Astrocyte (in vitro differentiated cells and primary cell): ENCODE measurements around the gene C1QL2. TPM values are rescaled to one million over a fixed set of nuclear protein-coding genes. Genes with fewer than 3 reads are reported as not detected.

Experiments
- DNase-seq: peaks from one replicate; pipeline ENCODE4 v3.0.0-alpha.2; 2010; ENCODE audit warnings: low read depth
- FAIRE-seq: peaks from 2 replicates; lab custom pipeline; 2011; peaks lifted over from hg19 to GRCh38; lab: Jason Lieb, UNC
- H2AFZ ChIP-seq: 2 replicates; pipeline ENCODE4 v1.6.0; 2012; ENCODE audit warnings: low read depth, low read length, inconsistent platforms
- H3K27ac ChIP-seq: 2 replicates; pipeline ENCODE4 v1.5.1; 2011; ENCODE audit warnings: low read depth, low read length, inconsistent platforms
- H3K27me3 ChIP-seq: 2 replicates; pipeline ENCODE4 v1.6.0; 2011; ENCODE audit warnings: low read length, inconsistent platforms; ENCODE audit not compliant: insufficient read depth
- H3K36me3 ChIP-seq: 2 replicates; pipeline ENCODE4 v1.5.1; 2011; ENCODE audit warnings: low read length, inconsistent platforms; ENCODE audit not compliant: insufficient read depth
- H3K4me1 ChIP-seq: 2 replicates; pipeline ENCODE4 v1.5.1; 2011; ENCODE audit warnings: low read length, inconsistent platforms; ENCODE audit not compliant: insufficient read depth
- H3K4me2 ChIP-seq: 2 replicates; pipeline ENCODE4 v1.6.0; 2012; ENCODE audit warnings: low read length, inconsistent platforms
- H3K4me3 ChIP-seq: 2 replicates; pipeline ENCODE4 v1.5.1; 2011; ENCODE audit warnings: low read depth, mild to moderate bottlenecking, low read length, inconsistent platforms; ENCODE audit not compliant: insufficient read depth
- H3K79me2 ChIP-seq: 2 replicates; pipeline ENCODE4 v1.6.0; 2012; ENCODE audit warnings: mild to moderate bottlenecking, low read length, inconsistent platforms; ENCODE audit not compliant: insufficient read depth
- H3K9ac ChIP-seq: 2 replicates; pipeline ENCODE4 v1.6.0; 2012; ENCODE audit warnings: mild to moderate bottlenecking, low read length, inconsistent platforms
- H3K9me3 ChIP-seq: 2 replicates; pipeline ENCODE4 v1.5.1; 2012; ENCODE audit warnings: low read depth, mild to moderate bottlenecking, low read length, inconsistent platforms; ENCODE audit not compliant: insufficient read depth
- H4K20me1 ChIP-seq: 2 replicates; pipeline ENCODE4 v1.6.0; 2012; ENCODE audit warnings: low read length, inconsistent platforms; ENCODE audit not compliant: insufficient read depth
- H3K27ac Mint-ChIP-seq: one replicate; pipeline ENCODE4 v1.8.0; 2021; ENCODE audit warnings: mild to moderate bottlenecking, mixed read lengths; ENCODE audit not compliant: unreplicated experiment
- H3K27me3 Mint-ChIP-seq: one replicate; pipeline ENCODE4 v1.8.0; 2021; ENCODE audit warnings: low read depth, mixed read lengths; ENCODE audit not compliant: unreplicated experiment
- H3K36me3 Mint-ChIP-seq: one replicate; pipeline ENCODE4 v1.8.0; 2021; ENCODE audit warnings: low read depth, mixed read lengths; ENCODE audit not compliant: unreplicated experiment
- H3K4me1 Mint-ChIP-seq: one replicate; pipeline ENCODE4 v1.8.0; 2021; ENCODE audit warnings: low read depth, mixed read lengths; ENCODE audit not compliant: unreplicated experiment
- H3K4me3 Mint-ChIP-seq: one replicate; pipeline ENCODE4 v1.8.0; 2021; ENCODE audit warnings: mild to moderate bottlenecking, moderate library complexity, mixed read lengths; ENCODE audit not compliant: unreplicated experiment
- H3K9me3 Mint-ChIP-seq: one replicate; pipeline ENCODE4 v1.8.0; 2021; ENCODE audit warnings: mild to moderate bottlenecking, mixed read lengths; ENCODE audit not compliant: unreplicated experiment
- CTCF ChIP-seq: IDR thresholded peaks from 2 replicates; pipeline ENCODE4 v1.5.1; 2011; ENCODE audit warnings: low read depth, mild to moderate bottlenecking, inconsistent platforms, low read length, moderate library complexity; ENCODE audit not compliant: insufficient read depth
- EZH2 ChIP-seq: IDR thresholded peaks from 2 replicates; pipeline ENCODE4 v1.6.1; 2012; ENCODE audit warnings: mild to moderate bottlenecking, low read length, inconsistent platforms; ENCODE audit not compliant: insufficient read depth
- total RNA-seq: library from RNA; stranded (reverse); gene quantifications from 2 replicates; pipeline ENCODE4 v1.2.1, GENCODE V29; 2021

Gene C1QL2
- total RNA-seq, 1 donor from 2014 or later = 0.20 TPM

- Histone ChIP-seq H3K27ac (no peak overlapping the region), H3K9ac (no peak overlapping the region), H3K27me3 (peaks cover 3% of the 10 kb centered on the region), H3K36me3 (no peaks in the 10 kb centered on the region), H3K79me2 (no peaks in the 10 kb centered on the region), H4K20me1 (no peaks in the 10 kb centered on the region), H3K4me1 (peaks cover 2% of the 10 kb centered on the region), H2AFZ (no peak overlapping the region), H3K9me3 (no peaks in the 10 kb centered on the region), H3K4me3 (no peak overlapping the region), H3K4me2 (no peak overlapping the region)
- H3K4me1 Mint-ChIP-seq = peaks cover 22% of the 10 kb centered on the region
- no peaks in the 10 kb centered on the region for H3K36me3 Mint-ChIP-seq
- H3K27ac Mint-ChIP-seq = no peak overlapping the region
- H3K4me3 Mint-ChIP-seq = no peak overlapping the region
- TF ChIP-seq EZH2 (no peak), CTCF (no peak)
- no peak for FAIRE-seq
- no peak for DNase-seq
- peaks cover 7% of the 10 kb centered on the region for H3K27me3 Mint-ChIP-seq
- peaks cover 6% of the 10 kb centered on the region for H3K9me3 Mint-ChIP-seq
These were observed 34.3 kb upstream of the C1QL2 start for GRCh38 chr2:119192893-119193292.

GRCh38 chr2:119190321-119191111, 32.0 kb upstream of the C1QL2 start:
- DNase-seq (no peak), FAIRE-seq (no peak)
- Mint-ChIP-seq H3K27ac (no peak overlapping the region), H3K27me3 (peaks cover 17% of the 10 kb centered on the region), H3K4me3 (no peak overlapping the region), H3K4me1 (peaks cover 2% of the 10 kb centered on the region), H3K9me3 (peaks cover 2% of the 10 kb centered on the region), H3K36me3 (no peaks in the 10 kb centered on the region)
- H4K20me1 ChIP-seq = no peaks in the 10 kb centered on the region
- TF ChIP-seq EZH2 (no peak), CTCF (no peak)
- no peaks in the 10 kb centered on the region for H3K9me3 ChIP-seq
- no peaks in the 10 kb centered on the region for H3K27me3 ChIP-seq
- H3K79me2 ChIP-seq = no peaks in the 10 kb centered on the region
- no peak overlapping the region for H3K27ac ChIP-seq
- no peak overlapping the region for H3K4me2 ChIP-seq
- no peak overlapping the region for H2AFZ ChIP-seq
- H3K4me1 ChIP-seq = no peaks in the 10 kb centered on the region
- H3K9ac ChIP-seq = no peak overlapping the region
- H3K36me3 ChIP-seq = no peaks in the 10 kb centered on the region
- H3K4me3 ChIP-seq = no peak overlapping the region

DNA sequence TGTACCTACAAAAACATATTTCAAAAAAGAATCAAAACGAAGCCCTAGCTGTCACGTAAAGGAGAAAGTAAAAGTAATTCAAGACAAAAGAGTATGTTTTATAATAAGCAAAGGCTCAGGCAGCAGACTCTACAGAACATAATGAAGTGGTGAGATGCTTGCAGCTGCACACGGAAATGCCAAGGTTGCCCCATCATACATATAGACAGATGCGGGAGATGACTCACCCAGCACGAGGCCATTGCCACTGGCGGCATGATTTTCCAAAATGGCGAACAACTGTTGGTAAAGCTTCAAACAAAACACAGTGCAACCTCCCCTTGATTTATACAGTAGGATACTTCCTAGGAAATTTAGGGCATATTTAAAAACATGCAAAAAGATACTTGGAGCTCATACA, 26.0 kb upstream of the C1QL2 start:
- Mint-ChIP-seq H3K4me1 (peaks cover 3% of the 10 kb centered on the region), H3K36me3 (no peaks in the 10 kb centered on the region), H3K9me3 (peaks cover 1% of the 10 kb centered on the region), H3K27ac (no peak overlapping the region), H3K27me3 (peaks cover 25% of the 10 kb centered on the region), H3K4me3 (no peak overlapping the region)
- H2AFZ ChIP-seq = no peak overlapping the region
- H3K4me3 ChIP-seq = no peak overlapping the region
- no peaks in the 10 kb centered on the region for H3K36me3 ChIP-seq
- no peak overlapping the region for H3K27ac ChIP-seq
- H3K9me3 ChIP-seq = no peaks in the 10 kb centered on the region
- H3K9ac ChIP-seq = no peak overlapping the region
- DNase-seq (no peak), FAIRE-seq (no peak)
- no peaks in the 10 kb centered on the region for H3K79me2 ChIP-seq
- TF ChIP-seq EZH2 (no peak), CTCF (no peak)
- H4K20me1 ChIP-seq = no peaks in the 10 kb centered on the region
- no peaks in the 10 kb centered on the region for H3K27me3 ChIP-seq
- no peak overlapping the region for H3K4me2 ChIP-seq
- peaks cover 5% of the 10 kb centered on the region for H3K4me1 ChIP-seq
